Neural cell (in vitro differentiated cells): ENCODE data around the gene PRKCZ. TPM values are rescaled to one million over a fixed set of nuclear protein-coding genes. Genes with fewer than 3 reads are reported as not detected.
"Not testable (repeated sequence)": the region's sequence is repeated elsewhere in the genome, so short reads cannot be mapped to it uniquely, and the experiment has no call there.

Source experiments
- H2AFZ ChIP-seq: fragments of 200-600, 300-800 bp; sonication (generic), shearing (Covaris generic); 2 replicates; pipeline ENCODE4 v1.6.0; 2014; ENCODE audit warnings: low read depth, mild to moderate bottlenecking, antibody characterized with exemption, low read length, moderate library complexity
- H3F3A ChIP-seq: fragments of 200-600 bp; shearing (Covaris generic); 2 replicates; pipeline ENCODE4 v1.6.1; 2016; ENCODE audit warnings: mild to moderate bottlenecking, moderate library complexity, mixed read lengths, antibody characterized with exemption, low read length; ENCODE audit not compliant: insufficient read depth, poor library complexity, severe bottlenecking
- H3K27ac ChIP-seq: fragments of 200-600, 300-800 bp; sonication (generic), shearing (Covaris generic); 2 replicates; pipeline ENCODE4 v1.5.1; 2014; ENCODE audit warnings: mild to moderate bottlenecking, low read length, moderate library complexity
- H3K27me3 ChIP-seq: fragments of 300-800, 200-600 bp; sonication (generic), shearing (Covaris generic); 2 replicates; pipeline ENCODE4 v1.6.0; 2014; ENCODE audit warnings: mild to moderate bottlenecking, low read depth, low read length, moderate library complexity; ENCODE audit not compliant: insufficient read depth
- H3K36me3 ChIP-seq: fragments of 300-800, 200-600 bp; sonication (generic), shearing (Covaris generic); 2 replicates; pipeline ENCODE4 v1.5.1; 2014; ENCODE audit warnings: mild to moderate bottlenecking, antibody characterized with exemption, low read length, moderate library complexity; ENCODE audit not compliant: insufficient read depth
- H3K4me2 ChIP-seq: fragments of 300-800, 200-600 bp; sonication (generic), shearing (Covaris generic); 2 replicates; pipeline ENCODE4 v1.6.0; 2014; ENCODE audit warnings: mild to moderate bottlenecking, low read length
- H3K4me3 ChIP-seq: fragments of 300-800, 200-600 bp; sonication (generic), shearing (Covaris generic); 2 replicates; pipeline ENCODE4 v1.5.1; 2014; ENCODE audit warnings: mild to moderate bottlenecking, low read length, moderate library complexity
- H3K79me2 ChIP-seq: fragments of 200-600 bp; shearing (Covaris generic); replicated peaks from 2 replicates; pipeline ENCODE4 v1.6.0; 2014; ENCODE audit warnings: mild to moderate bottlenecking, low read length, moderate library complexity; ENCODE audit not compliant: insufficient read depth
- H3K9ac ChIP-seq: fragments of 300-800, 200-600 bp; sonication (generic), shearing (Covaris generic); 2 replicates; pipeline ENCODE4 v1.6.1; 2016; ENCODE audit warnings: mild to moderate bottlenecking, low read length, mixed read lengths
- H3K9me2 ChIP-seq: fragments of 200-600 bp; shearing (Covaris generic); 2 replicates; pipeline ENCODE4 v1.6.1; 2016; ENCODE audit warnings: mild to moderate bottlenecking, low read length, mixed read lengths; ENCODE audit not compliant: insufficient read depth
- H3K9me3 ChIP-seq: fragments of 200-600, 300-800 bp; sonication (generic), shearing (Covaris generic); 2 replicates; pipeline ENCODE4 v1.6.1; 2016; ENCODE audit warnings: mild to moderate bottlenecking, mixed run types, low read length, moderate library complexity, mixed read lengths
- H4K20me1 ChIP-seq: fragments of 200-600 bp; shearing (Covaris generic); 2 replicates; pipeline ENCODE4 v1.6.1; 2016; ENCODE audit warnings: mild to moderate bottlenecking, mixed run types; ENCODE audit not compliant: insufficient read depth
- EP300 ChIP-seq: fragments of 450-650 bp; conservative IDR thresholded peaks from 2 replicates; pipeline ENCODE4 v1.6.1; 2014; ENCODE audit warnings: antibody characterized with exemption, mild to moderate bottlenecking, moderate library complexity; ENCODE audit not compliant: poor library complexity, severe bottlenecking
- EZH2 ChIP-seq: fragments of 200-600, 300-800 bp; shearing (Covaris generic), sonication (generic); IDR thresholded peaks from 2 replicates; pipeline ENCODE4 v1.6.1; 2014; ENCODE audit warnings: antibody characterized with exemption, low read length, borderline replicate concordance, mild to moderate bottlenecking; ENCODE audit not compliant: insufficient read depth, poor library complexity, severe bottlenecking
- MXI1 ChIP-seq: fragments of 450-650 bp; conservative IDR thresholded peaks from 2 replicates; pipeline ENCODE4 v1.6.1; 2014; ENCODE audit warnings: antibody characterized with exemption, mild to moderate bottlenecking; ENCODE audit not compliant: poor library complexity, severe bottlenecking
- POLR2AphosphoS5 ChIP-seq: IDR thresholded peaks from 2 replicates; pipeline ENCODE4 v1.6.1; 2012
- RAD21 ChIP-seq: fragments of 450-650 bp; conservative IDR thresholded peaks from 2 replicates; pipeline ENCODE4 v1.6.1; 2014; ENCODE audit warnings: antibody characterized with exemption, mild to moderate bottlenecking, moderate library complexity
- SMC3 ChIP-seq: fragments of 450-650 bp; conservative IDR thresholded peaks from 2 replicates; pipeline ENCODE4 v1.6.1; 2014; ENCODE audit warnings: antibody characterized with exemption, mild to moderate bottlenecking, moderate library complexity; ENCODE audit not compliant: poor library complexity
- TAF1 ChIP-seq: IDR thresholded peaks from 2 replicates; pipeline ENCODE4 v1.6.1; 2012; ENCODE audit warnings: low read depth
- polyA plus RNA-seq: library from polyadenylated mRNA; depleted of rRNA; stranded (reverse); fragments of >200 nt; gene quantifications from 2 replicates; pipeline ENCODE4 v1.2.3, GENCODE V29; 2014
- TF ChIP-seq, protein P1 (sequence below): fragments of 450-650 bp; IDR thresholded peaks from 2 replicates; pipeline ENCODE4 v1.5.1; 2014; ENCODE audit warnings: antibody characterized with exemption, mild to moderate bottlenecking, moderate library complexity; ENCODE audit not compliant: poor library complexity, severe bottlenecking
- TF ChIP-seq, protein P2 (sequence below): IDR thresholded peaks from 2 replicates; pipeline ENCODE4 v1.6.1; 2012; ENCODE audit warnings: borderline replicate concordance

PRKCZ gene
- polyA plus RNA-seq, 1 donor from 2014 or later = 54.9 TPM

DNA sequence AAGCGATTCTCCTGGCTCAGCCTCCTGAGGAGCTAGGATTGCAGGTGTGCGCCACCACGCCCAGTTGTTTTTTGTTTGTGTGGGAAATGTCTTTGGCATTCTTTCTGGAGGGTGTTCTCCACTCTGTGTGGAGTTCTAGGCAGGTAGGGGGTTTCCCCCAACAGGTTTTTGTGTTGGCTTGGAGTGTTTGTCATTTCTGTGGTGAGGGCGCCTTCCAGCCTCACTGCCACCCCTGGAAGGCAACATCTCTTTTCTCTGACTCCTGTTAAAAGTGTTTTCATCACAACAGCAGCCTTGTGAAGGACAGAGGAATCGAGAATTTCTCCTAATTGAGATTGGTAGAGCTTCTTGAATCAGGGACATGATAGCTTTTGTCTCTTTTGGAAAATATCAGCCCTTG, 69.7 kb downstream of the PRKCZ start:
- H3K27ac ChIP-seq = no peak overlapping the region
- no peaks in the 10 kb centered on the region for H3F3A ChIP-seq
- no peaks in the 10 kb centered on the region for H3K27me3 ChIP-seq
- H3K9ac ChIP-seq = no peak overlapping the region
- H3K36me3 ChIP-seq = no peaks in the 10 kb centered on the region
- no peaks in the 10 kb centered on the region for H3K9me3 ChIP-seq
- H3K9me2 ChIP-seq = no peaks in the 10 kb centered on the region
- H3K4me3 ChIP-seq = no peak overlapping the region
- no peak overlapping the region for H2AFZ ChIP-seq
- H4K20me1 ChIP-seq = no peaks in the 10 kb centered on the region
- H3K79me2 ChIP-seq = no peaks in the 10 kb centered on the region
- H3K4me2 ChIP-seq = no peak overlapping the region
- no peak for TF ChIP-seq SMC3
- no peak for TF ChIP-seq EZH2
- TF ChIP-seq, protein P1, sequence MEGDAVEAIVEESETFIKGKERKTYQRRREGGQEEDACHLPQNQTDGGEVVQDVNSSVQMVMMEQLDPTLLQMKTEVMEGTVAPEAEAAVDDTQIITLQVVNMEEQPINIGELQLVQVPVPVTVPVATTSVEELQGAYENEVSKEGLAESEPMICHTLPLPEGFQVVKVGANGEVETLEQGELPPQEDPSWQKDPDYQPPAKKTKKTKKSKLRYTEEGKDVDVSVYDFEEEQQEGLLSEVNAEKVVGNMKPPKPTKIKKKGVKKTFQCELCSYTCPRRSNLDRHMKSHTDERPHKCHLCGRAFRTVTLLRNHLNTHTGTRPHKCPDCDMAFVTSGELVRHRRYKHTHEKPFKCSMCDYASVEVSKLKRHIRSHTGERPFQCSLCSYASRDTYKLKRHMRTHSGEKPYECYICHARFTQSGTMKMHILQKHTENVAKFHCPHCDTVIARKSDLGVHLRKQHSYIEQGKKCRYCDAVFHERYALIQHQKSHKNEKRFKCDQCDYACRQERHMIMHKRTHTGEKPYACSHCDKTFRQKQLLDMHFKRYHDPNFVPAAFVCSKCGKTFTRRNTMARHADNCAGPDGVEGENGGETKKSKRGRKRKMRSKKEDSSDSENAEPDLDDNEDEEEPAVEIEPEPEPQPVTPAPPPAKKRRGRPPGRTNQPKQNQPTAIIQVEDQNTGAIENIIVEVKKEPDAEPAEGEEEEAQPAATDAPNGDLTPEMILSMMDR = no peak
- no peak for TF ChIP-seq MXI1
- no peak for TF ChIP-seq RAD21
- TF ChIP-seq POLR2AphosphoS5 = no peak
- no peak for TF ChIP-seq TAF1
- no peak for TF ChIP-seq EP300
- TF ChIP-seq, protein P2, sequence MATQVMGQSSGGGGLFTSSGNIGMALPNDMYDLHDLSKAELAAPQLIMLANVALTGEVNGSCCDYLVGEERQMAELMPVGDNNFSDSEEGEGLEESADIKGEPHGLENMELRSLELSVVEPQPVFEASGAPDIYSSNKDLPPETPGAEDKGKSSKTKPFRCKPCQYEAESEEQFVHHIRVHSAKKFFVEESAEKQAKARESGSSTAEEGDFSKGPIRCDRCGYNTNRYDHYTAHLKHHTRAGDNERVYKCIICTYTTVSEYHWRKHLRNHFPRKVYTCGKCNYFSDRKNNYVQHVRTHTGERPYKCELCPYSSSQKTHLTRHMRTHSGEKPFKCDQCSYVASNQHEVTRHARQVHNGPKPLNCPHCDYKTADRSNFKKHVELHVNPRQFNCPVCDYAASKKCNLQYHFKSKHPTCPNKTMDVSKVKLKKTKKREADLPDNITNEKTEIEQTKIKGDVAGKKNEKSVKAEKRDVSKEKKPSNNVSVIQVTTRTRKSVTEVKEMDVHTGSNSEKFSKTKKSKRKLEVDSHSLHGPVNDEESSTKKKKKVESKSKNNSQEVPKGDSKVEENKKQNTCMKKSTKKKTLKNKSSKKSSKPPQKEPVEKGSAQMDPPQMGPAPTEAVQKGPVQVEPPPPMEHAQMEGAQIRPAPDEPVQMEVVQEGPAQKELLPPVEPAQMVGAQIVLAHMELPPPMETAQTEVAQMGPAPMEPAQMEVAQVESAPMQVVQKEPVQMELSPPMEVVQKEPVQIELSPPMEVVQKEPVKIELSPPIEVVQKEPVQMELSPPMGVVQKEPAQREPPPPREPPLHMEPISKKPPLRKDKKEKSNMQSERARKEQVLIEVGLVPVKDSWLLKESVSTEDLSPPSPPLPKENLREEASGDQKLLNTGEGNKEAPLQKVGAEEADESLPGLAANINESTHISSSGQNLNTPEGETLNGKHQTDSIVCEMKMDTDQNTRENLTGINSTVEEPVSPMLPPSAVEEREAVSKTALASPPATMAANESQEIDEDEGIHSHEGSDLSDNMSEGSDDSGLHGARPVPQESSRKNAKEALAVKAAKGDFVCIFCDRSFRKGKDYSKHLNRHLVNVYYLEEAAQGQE = no peak

DNA sequence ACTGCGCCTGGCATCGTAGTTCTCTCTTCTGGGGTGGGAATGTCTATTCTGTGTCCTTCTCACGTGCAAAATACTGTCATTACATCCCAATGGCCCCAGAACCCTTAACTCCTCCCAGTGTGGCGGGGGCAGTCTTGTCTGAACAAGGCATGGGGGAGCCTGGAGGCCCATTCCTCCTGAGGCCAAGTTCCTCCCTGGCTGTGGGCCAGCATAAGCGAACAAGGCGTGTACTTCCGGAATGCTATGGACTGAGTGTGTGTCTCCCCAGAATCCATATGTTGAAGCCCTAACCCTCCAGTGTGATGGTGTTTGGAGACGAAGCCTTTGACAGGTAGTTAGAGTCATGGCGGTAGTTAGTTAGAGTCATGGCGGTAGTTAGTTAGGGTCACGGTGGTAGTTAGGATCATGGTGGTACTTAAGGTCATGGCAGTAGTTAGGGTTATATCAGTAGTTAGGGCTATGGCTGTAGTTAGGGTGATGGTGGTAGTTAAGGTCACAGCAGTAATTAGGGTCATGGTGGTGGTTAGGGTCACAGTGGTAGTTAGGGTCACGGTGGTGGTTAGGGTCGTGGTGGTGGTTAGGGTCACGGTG, 71.0 kb downstream of the PRKCZ start:
- Histone ChIP-seq H4K20me1 (no peaks in the 10 kb centered on the region), H3K9me2 (no peaks in the 10 kb centered on the region), H2AFZ (no peak overlapping the region), H3K4me3 (no peak overlapping the region), H3K27ac (no peak overlapping the region), H3K36me3 (no peaks in the 10 kb centered on the region), H3K27me3 (no peaks in the 10 kb centered on the region), H3K79me2 (no peaks in the 10 kb centered on the region), H3K9ac (no peak overlapping the region), H3K4me2 (no peak overlapping the region), H3K9me3 (no peaks in the 10 kb centered on the region), H3F3A (no peaks in the 10 kb centered on the region)
- no peak for TF ChIP-seq POLR2AphosphoS5
- no peak for TF ChIP-seq EZH2
- TF ChIP-seq EP300 = no peak
- TF ChIP-seq TAF1 = no peak
- no peak for TF ChIP-seq MXI1
- TF ChIP-seq, protein P2 = no peak
- TF ChIP-seq, protein P1 = no peak
- no peak for TF ChIP-seq SMC3
- TF ChIP-seq RAD21 = no peak

DNA sequence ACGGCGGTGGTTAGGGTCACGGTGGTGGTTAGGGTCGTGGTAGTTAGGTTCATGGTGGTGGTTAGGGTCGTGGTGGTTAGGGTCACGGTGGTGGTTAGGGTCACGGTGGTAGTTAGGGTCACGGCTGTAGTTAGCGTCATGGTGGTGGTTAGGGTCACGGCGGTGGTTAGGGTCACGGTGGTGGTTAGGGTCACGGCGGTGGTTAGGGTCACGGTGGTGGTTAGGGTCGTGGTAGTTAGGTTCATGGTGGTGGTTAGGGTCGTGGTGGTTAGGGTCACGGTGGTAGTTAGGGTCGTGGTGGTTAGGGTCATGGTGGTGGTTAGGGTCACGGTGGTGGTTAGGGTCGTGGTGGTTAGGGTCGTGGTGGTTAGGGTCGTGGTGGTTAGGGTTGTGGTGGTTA, 71.6 kb downstream of the PRKCZ start:
- not testable (repeated sequence) for H3K36me3 ChIP-seq, H2AFZ ChIP-seq

More for the DNA sequence above, 71.6 kb downstream of the PRKCZ start:
- not testable (repeated sequence) for H3K9me3 ChIP-seq, H4K20me1 ChIP-seq, H3K4me2 ChIP-seq, H3K9ac ChIP-seq, H3K27me3 ChIP-seq, H3K27ac ChIP-seq, H3K4me3 ChIP-seq, H3F3A ChIP-seq, H3K79me2 ChIP-seq, H3K9me2 ChIP-seq
